A549 (cell line): ENCODE data around the gene OBP2A. TPM values are rescaled to one million over a fixed set of nuclear protein-coding genes. Genes with fewer than 3 reads are reported as not detected.

Experiments
- ATAC-seq, 2 experiments: fragments of 200-7000 bp in 1 of 2; fragments of >200 bp in 1 of 2; cut with Nextera tagmentation in 1 of 2; cut with Tn5 transposase in 1 of 2; 3 replicates each; pipeline versions ENCODE4 v1.8.0 to v1.9.1; 2018 to 2020; ENCODE audit warnings: mild to moderate bottlenecking in 1 of 2, moderate library complexity in 1 of 2
- CTCF ChIA-PET: fragments of 300-600 bp; sonication (Branson Sonifier 250); formaldehyde crosslinking; extraction: SDS; loops from one replicate; lab custom pipeline; 2021; ENCODE audit warnings: antibody characterized with exemption, inconsistent platforms; lab: Yijun Ruan, JAX
- POLR2A ChIA-PET: fragments of 350-600 bp; formaldehyde crosslinking; extraction: SDS; loops from one replicate; lab custom pipeline; 2021; ENCODE audit warnings: antibody characterized with exemption, inconsistent platforms; lab: Yijun Ruan, JAX
- DNase-seq, 2 experiments: peaks; one replicate each; pipeline versions ENCODE4 v3.0.0 to v3.0.0-alpha.2; 2011 to 2016; ENCODE audit warnings: low read depth in 1 of 2, low spot score in 1 of 2
- FAIRE-seq: peaks from 2 replicates; lab custom pipeline; 2011; peaks lifted over from hg19 to GRCh38; lab: Jason Lieb, UNC
- H3K27ac ChIP-seq, 2 experiments: fragments of >200 bp; sonication (Bioruptor Twin); formaldehyde crosslinking; 3 replicates each; pipeline ENCODE4 v1.5.1; 2016 to 2017
- H3K4me1 ChIP-seq: fragments of >200 bp; sonication (Bioruptor Twin); formaldehyde crosslinking; 3 replicates; pipeline ENCODE4 v1.6.1; 2016
- H3K4me2 ChIP-seq: fragments of >200 bp; sonication (Bioruptor Twin); formaldehyde crosslinking; 3 replicates; pipeline ENCODE4 v1.6.1; 2016
- H3K4me3 ChIP-seq: fragments of >200 bp; sonication (Bioruptor Twin); formaldehyde crosslinking; 3 replicates; pipeline ENCODE4 v1.5.1; 2016
- H3K9me3 ChIP-seq: fragments of >200 bp; sonication (Bioruptor Twin); formaldehyde crosslinking; 3 replicates; pipeline ENCODE4 v1.6.1; 2016
- BCL3 ChIP-seq: fragments of >200 bp; sonication (Bioruptor Twin); formaldehyde crosslinking; IDR thresholded peaks from 3 replicates; pipeline ENCODE4 v1.6.1; 2016
- BHLHE40 ChIP-seq: IDR thresholded peaks from 2 replicates; pipeline ENCODE4 v1.6.1; 2012; ENCODE audit warnings: low read depth, low read length, inconsistent platforms
- EHMT2 ChIP-seq: fragments of 200-600 bp; sonication (generic); IDR thresholded peaks from 2 replicates; pipeline ENCODE4 v1.6.1; 2016; ENCODE audit warnings: antibody characterized with exemption, low read depth, mild to moderate bottlenecking, moderate library complexity
- ELK1 ChIP-seq: fragments of 150-350 bp; IDR thresholded peaks from 2 replicates; pipeline ENCODE4 v1.6.1; 2014; ENCODE audit warnings: low read depth, mild to moderate bottlenecking, low read length
- EP300 ChIP-seq, 2 experiments: fragments of >200 bp; sonication (Bioruptor Twin); formaldehyde crosslinking; IDR thresholded peaks; 2 replicates in 1 of 2; 3 replicates in 1 of 2; pipeline ENCODE4 v1.6.1; 2016 to 2017
- FOXS1 ChIP-seq: fragments of 250-450 bp; sonication (Bioruptor Pico); IDR thresholded peaks from 2 replicates; pipeline ENCODE4 v1.5.0; 2020; ENCODE audit warnings: mild to moderate bottlenecking, moderate library complexity
- HMGXB4 ChIP-seq: fragments of 250-450 bp; sonication (Bioruptor Pico); IDR thresholded peaks from 2 replicates; pipeline ENCODE4 v1.5.0; 2021; ENCODE audit warnings: mild to moderate bottlenecking, moderate library complexity, borderline replicate concordance
- MAX ChIP-seq: IDR thresholded peaks from 2 replicates; pipeline ENCODE4 v1.6.1; 2012
- PHF8 ChIP-seq: fragments of 200-600 bp; sonication (generic); IDR thresholded peaks from 2 replicates; pipeline ENCODE4 v1.6.1; 2016; ENCODE audit warnings: low read depth, mild to moderate bottlenecking, antibody characterized with exemption, moderate library complexity, borderline replicate concordance
- POLR2AphosphoS2 ChIP-seq: conservative IDR thresholded peaks from 2 replicates; pipeline ENCODE4 v1.6.1; 2012; ENCODE audit warnings: low read length, improper control_type of control experiment, inconsistent platforms
- REST ChIP-seq: fragments of 200-600 bp; sonication (generic); IDR thresholded peaks from 2 replicates; pipeline ENCODE4 v1.6.1; 2016; ENCODE audit warnings: antibody characterized with exemption, mild to moderate bottlenecking, moderate library complexity
- SREBF2 ChIP-seq: fragments of 450-650 bp; IDR thresholded peaks from 2 replicates; pipeline ENCODE4 v1.6.1; 2014; ENCODE audit warnings: mild to moderate bottlenecking, moderate library complexity
- USF2 ChIP-seq: fragments of 450-650 bp; IDR thresholded peaks from 2 replicates; pipeline ENCODE4 v1.6.1; 2014; ENCODE audit warnings: antibody characterized with exemption
- WGBS: methylation state at CpG from one replicate; pipeline ENCODE4 v1.1.6; 2017; ENCODE audit errors: missing lambda C conversion rate; 5-methylcytosine and 5-hydroxymethylcytosine counted together
- polyA plus RNA-seq, 4 experiments: library from polyadenylated mRNA; depleted of rRNA in 3 of 4; stranded (reverse); fragments of >200 nt; fragmentation: RNase III in 1 of 4; extraction: RNeasy Plus Mini Kit Qiagen cat#74134 plus additional on column Dnase treatment in 1 of 4; gene quantifications; 2 replicates in 3 of 4; 3 replicates in 1 of 4; pipeline ENCODE4 v1.2.3, GENCODE V29; 2011 to 2017

Gene OBP2A
- polyA plus RNA-seq, 2 of the 4 experiments (the other 2 are of a cell fraction) = not detected

GRCh38 chr9:135522137-135522877 lies 23.6 kb upstream of the OBP2A start:
- FAIRE-seq (no peak), DNase-seq (no peak)
- WGBS = 71% methylated on average over 8 of the region's 16 CpGs
- Histone ChIP-seq H3K27ac (no peak overlapping the region), H3K9me3 (no peaks in the 10 kb centered on the region)
- CTCF ChIA-PET = no interaction called here
- TF ChIP-seq POLR2AphosphoS2 = no peak
- no peak for TF ChIP-seq SREBF2
- TF ChIP-seq PHF8 = no peak
- TF ChIP-seq, all 56 proteins: peak for 0
- POLR2A ChIA-PET = no interaction called here
- no peak for ATAC-seq
- Histone ChIP-seq H3K4me3 (no peak overlapping the region), H3K4me1 (peaks cover 10% of the 10 kb centered on the region; the same call in 1 of the 3 replicates), H3K4me2 (no peak overlapping the region)

- Histone ChIP-seq H3K4me1 (peaks cover 10% of the 10 kb centered on the region; the same call in 1 of the 3 replicates), H3K27ac (no peak overlapping the region), H3K4me2 (no peak overlapping the region), H3K4me3 (no peak overlapping the region), H3K9me3 (no peaks in the 10 kb centered on the region)
- POLR2A ChIA-PET = no interaction called here
- no peak for FAIRE-seq
- no peak for TF ChIP-seq FOXS1 (CRISPR knock-in tag)
- TF ChIP-seq REST = no peak
- no peak for TF ChIP-seq EHMT2
- no peak for TF ChIP-seq BCL3
- TF ChIP-seq USF2 = no peak
- no peak for TF ChIP-seq POLR2AphosphoS2
- TF ChIP-seq SREBF2 = no peak
- no peak for TF ChIP-seq MAX
- TF ChIP-seq EP300 (IDR thresholded peaks at IDR 0.05) = no peak
- no peak for TF ChIP-seq ELK1
- TF ChIP-seq HMGXB4 (CRISPR knock-in tag) = no peak
- TF ChIP-seq BHLHE40 = no peak
- WGBS = 77% methylated on average over 10 of the region's 17 CpGs
- CTCF ChIA-PET = interaction anchor here (1.2 kb wide), 1 partner anchor 18 kb away, joined by 5 read pairs; no protein-coding TSS in a partner anchor
- DNase-seq = no peak
- ATAC-seq = no peak
These were observed 23.0 kb upstream of the OBP2A start for GRCh38 chr9:135522931-135523330.
